HUES48 (cell line): Measurements from ENCODE around the gene SULT4A1.

Experiments used
- H3K27ac ChIP-seq: one replicate; pipeline ENCODE4 v1.7.0; 2013; ENCODE audit warnings: low read depth, low read length, inconsistent platforms
- H3K27me3 ChIP-seq: 2 replicates; pipeline ENCODE4 v1.6.1; 2013; ENCODE audit warnings: mild to moderate bottlenecking, low read length; ENCODE audit not compliant: control insufficient read depth, insufficient read depth
- H3K36me3 ChIP-seq: 2 replicates; pipeline ENCODE4 v1.6.1; 2013; ENCODE audit warnings: low read length; ENCODE audit not compliant: control insufficient read depth, insufficient read depth
- H3K4me1 ChIP-seq: 2 replicates; pipeline ENCODE4 v1.6.1; 2013; ENCODE audit warnings: mild to moderate bottlenecking, low read length; ENCODE audit not compliant: control insufficient read depth, insufficient read depth
- H3K4me3 ChIP-seq: 2 replicates; pipeline ENCODE4 v1.5.1; 2013; ENCODE audit warnings: mild to moderate bottlenecking, low read depth, low read length
- H3K9ac ChIP-seq: 2 replicates; pipeline ENCODE4 v1.6.1; 2013; ENCODE audit warnings: mild to moderate bottlenecking, low read depth, low read length, moderate library complexity
- H3K9me3 ChIP-seq: 2 replicates; pipeline ENCODE4 v1.6.1; 2013; ENCODE audit warnings: low read length; ENCODE audit not compliant: control insufficient read depth, insufficient read depth

Gene SULT4A1

GRCh38 chr22:43895986-43896645 lies 33.8 kb upstream of the SULT4A1 start:
- Histone ChIP-seq H3K4me3 (no peak overlapping the region), H3K27me3 (peaks cover 3% of the 10 kb centered on the region; the same call in 1 of the 2 replicates)

GRCh38 chr22:43894122-43894521 lies 31.8 kb upstream of the SULT4A1 start:
- H3K4me1 ChIP-seq: 0 out of 2 replicates have a peak, but pooled peaks cover 2% of the 10 kb centered on the region
- H3K9me3 ChIP-seq: no peaks in the 10 kb centered on the region
- no peak overlapping the region for H3K4me3 ChIP-seq
- H3K27me3 ChIP-seq: peaks cover 15% of the 10 kb centered on the region
- no peaks in the 10 kb centered on the region; the same call in 1 of the 2 replicates for H3K36me3 ChIP-seq
- no peak overlapping the region for H3K27ac ChIP-seq
- no peak overlapping the region for H3K9ac ChIP-seq

More at GRCh38 chr22:43895986-43896645, 33.8 kb upstream of the SULT4A1 start:
- no peak overlapping the region for H3K27ac ChIP-seq
- no peaks in the 10 kb centered on the region for H3K9me3 ChIP-seq
- no peaks in the 10 kb centered on the region for H3K36me3 ChIP-seq
- no peak overlapping the region for H3K9ac ChIP-seq
- H3K4me1 ChIP-seq: 0 out of 2 replicates have a peak, but pooled peaks cover 2% of the 10 kb centered on the region

GRCh38 chr22:43893266-43893665 lies 31.0 kb upstream of the SULT4A1 start:
- peaks cover 15% of the 10 kb centered on the region for H3K27me3 ChIP-seq
- H3K4me3 ChIP-seq: no peak overlapping the region
- no peaks in the 10 kb centered on the region for H3K9me3 ChIP-seq
- H3K9ac ChIP-seq: no peak overlapping the region
- H3K4me1 ChIP-seq: 0 out of 2 replicates have a peak, but pooled peaks cover 2% of the 10 kb centered on the region
- H3K27ac ChIP-seq: no peak overlapping the region
- no peaks in the 10 kb centered on the region; the same call in 1 of the 2 replicates for H3K36me3 ChIP-seq

DNA sequence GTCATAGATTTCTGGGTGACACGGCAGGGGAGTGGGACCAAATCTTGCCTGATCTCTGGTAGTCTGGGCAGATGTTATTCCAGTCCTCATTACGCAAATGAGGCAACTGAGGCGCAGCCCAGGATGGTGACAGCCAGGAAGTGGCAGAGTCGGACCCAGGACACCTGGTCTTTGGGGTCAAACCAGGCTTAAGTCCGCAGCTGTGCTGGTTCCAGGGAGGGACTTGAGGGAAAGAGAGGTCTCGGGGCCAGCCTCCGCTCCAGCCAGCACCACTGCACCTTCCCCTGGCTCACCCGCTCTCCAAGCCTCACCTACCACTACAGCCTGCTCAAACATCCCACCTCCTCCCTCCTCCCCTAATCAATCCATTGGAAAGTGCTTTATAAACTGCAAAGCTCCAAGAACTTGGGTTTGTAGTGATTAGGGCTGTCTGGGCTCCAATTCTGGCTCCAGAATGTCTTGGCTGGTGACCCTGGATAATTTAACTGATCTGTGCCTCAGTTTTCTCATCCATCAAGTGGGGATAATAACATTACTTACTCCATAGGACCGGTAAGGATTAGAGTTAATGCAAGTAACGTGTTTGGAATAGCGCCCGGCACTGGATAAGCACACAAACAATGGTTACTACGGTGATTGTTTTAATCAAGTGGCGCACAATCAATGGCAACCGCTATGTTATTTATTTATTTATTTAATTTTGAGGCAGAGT lies 30.0 kb upstream of the SULT4A1 start:
- Histone ChIP-seq H3K36me3 (no peaks in the 10 kb centered on the region; the same call in 1 of the 2 replicates), H3K4me1 (0 out of 2 replicates have a peak, but pooled peaks cover 2% of the 10 kb centered on the region), H3K4me3 (peak overlapping the region; percentile 81), H3K27ac (no peak overlapping the region), H3K27me3 (peaks cover 15% of the 10 kb centered on the region), H3K9ac (peak overlapping the region; percentile 42; the same call in 1 of the 2 replicates), H3K9me3 (no peaks in the 10 kb centered on the region)

DNA sequence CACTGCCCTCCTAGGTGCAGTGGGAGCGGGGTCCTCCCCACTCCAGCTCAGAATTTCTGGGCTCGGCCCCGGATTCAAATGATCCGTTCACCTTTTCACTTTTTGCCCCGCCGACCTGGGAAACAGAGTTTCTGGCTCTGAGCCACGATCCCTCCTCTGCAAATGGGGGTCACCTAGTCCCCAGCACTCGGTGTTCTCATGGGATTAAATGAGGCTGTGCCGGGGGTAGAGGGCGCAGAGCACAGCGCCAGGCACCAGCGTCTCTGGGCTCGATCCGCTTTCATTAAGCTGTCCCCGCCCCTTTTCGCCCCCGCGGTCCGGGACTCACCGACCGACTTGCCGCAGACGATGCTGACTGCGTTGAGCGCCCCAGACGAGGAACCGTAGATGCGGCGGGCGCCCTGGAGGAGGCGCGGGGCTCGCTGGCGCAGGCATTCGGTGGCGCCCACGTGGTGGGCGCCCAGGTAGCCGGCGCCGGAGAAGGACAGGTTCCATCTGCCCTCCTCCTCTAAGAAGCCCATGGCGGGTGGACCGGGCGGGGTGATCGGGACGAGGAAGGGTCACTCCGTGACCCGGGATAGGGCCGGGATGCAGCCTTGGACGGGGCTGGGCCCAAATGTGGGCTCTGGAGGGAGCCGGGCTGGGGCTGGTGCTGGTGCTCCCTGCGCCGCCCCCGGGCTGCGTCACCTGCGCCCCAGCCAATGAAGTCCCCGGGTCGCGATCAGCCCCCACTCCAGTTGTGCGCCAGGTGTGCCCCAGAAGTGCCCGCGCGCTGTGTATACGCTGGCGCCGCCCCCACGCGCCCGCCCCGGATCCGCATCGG lies 29.3 kb upstream of the SULT4A1 start, which contains the start of gene PNPLA5:
Gene PNPLA5, minus strand, starts transcription at position 654 of the 823 bp plus-strand sequence. Its CDS starts 133 bp downstream, at position 521.
- H3K4me3 ChIP-seq: peak within 1 kb of the TSS; percentile 81

GRCh38 chr22:43890901-43891331 lies 28.6 kb upstream of the SULT4A1 start:
- Histone ChIP-seq H3K36me3 (no peaks in the 10 kb centered on the region; the same call in 1 of the 2 replicates), H3K4me3 (peak overlapping the region; percentile 81), H3K27me3 (peaks cover 15% of the 10 kb centered on the region), H3K27ac (no peak overlapping the region), H3K9me3 (no peaks in the 10 kb centered on the region), H3K9ac (peak overlapping the region; percentile 34), H3K4me1 (no peaks in the 10 kb centered on the region)

More for the DNA sequence above, 29.3 kb upstream of the SULT4A1 start, which contains the start of gene PNPLA5:
- no peak within 1 kb of the TSS for H3K27ac ChIP-seq
- peak within 1 kb of the TSS; percentile 62 for H3K9ac ChIP-seq
- 0 out of 2 replicates have a peak, but pooled peaks cover 2% of the 10 kb centered on the region for H3K4me1 ChIP-seq
- no peaks in the 10 kb centered on the region; the same call in 1 of the 2 replicates for H3K36me3 ChIP-seq
- H3K9me3 ChIP-seq: no peaks in the 10 kb centered on the region
- H3K27me3 ChIP-seq: peaks cover 15% of the 10 kb centered on the region

GRCh38 chr22:43889860-43890253 lies 27.5 kb upstream of the SULT4A1 start:
- Histone ChIP-seq H3K36me3 (no peaks in the 10 kb centered on the region; the same call in 1 of the 2 replicates), H3K9ac (no peak overlapping the region), H3K4me1 (no peaks in the 10 kb centered on the region), H3K27ac (no peak overlapping the region), H3K27me3 (peaks cover 15% of the 10 kb centered on the region), H3K4me3 (no peak overlapping the region), H3K9me3 (no peaks in the 10 kb centered on the region)

DNA sequence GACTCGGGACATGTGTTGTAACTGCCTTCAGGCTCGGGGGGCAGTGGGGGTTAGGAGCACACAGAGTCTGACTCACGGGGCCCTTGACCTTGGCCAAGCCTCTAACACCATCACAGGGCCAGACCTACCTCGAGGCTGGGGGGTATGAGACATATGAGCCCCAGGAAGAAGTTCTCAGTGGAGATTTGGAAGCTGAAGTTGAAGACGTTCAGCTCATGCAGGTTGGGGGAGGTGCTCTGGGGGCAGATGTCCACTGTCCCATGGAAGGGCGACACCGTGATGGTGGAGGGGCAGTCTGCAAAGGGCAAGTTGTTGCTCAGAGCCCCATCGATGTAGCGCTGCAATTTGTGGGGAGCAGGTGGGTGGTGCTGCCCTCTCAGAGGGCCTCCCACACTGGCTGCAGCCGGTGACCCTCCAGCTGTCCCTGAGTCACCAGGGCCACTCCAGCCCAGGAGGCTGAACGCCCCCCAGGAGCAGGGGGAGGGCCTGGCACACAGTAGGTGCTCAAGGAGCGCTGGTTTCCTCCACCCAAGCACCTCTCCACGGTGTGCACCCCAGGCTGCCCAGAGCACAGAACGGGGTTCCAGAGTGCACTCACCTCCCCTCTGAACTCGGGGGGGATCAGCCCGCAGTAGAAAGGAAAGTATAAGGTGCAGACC lies 27.0 kb upstream of the SULT4A1 start:
- no peaks in the 10 kb centered on the region for H3K9me3 ChIP-seq
- no peak overlapping the region for H3K4me3 ChIP-seq
- no peaks in the 10 kb centered on the region; the same call in 1 of the 2 replicates for H3K36me3 ChIP-seq
- H3K9ac ChIP-seq: no peak overlapping the region
- no peaks in the 10 kb centered on the region for H3K4me1 ChIP-seq
- no peak overlapping the region for H3K27ac ChIP-seq
- H3K27me3 ChIP-seq: peaks cover 15% of the 10 kb centered on the region

DNA sequence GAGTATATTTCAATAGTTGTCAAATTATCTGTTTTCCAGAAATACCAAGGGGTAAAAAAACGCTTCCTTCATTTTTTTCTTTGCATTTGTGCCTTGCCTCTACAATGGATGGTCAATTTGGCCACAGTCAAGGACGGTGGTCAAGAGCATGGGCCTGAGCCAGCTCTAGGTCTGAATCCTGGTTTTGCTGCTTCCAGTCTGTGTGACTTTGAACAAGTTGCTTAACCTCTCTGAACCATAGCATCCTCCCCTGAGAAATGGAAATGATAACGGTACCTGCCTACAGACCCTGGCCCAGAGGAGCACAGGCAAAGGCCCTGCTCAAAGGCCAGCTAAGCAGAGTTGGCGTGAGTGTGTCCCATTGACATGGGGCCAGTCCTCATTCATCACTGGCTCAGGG lies 26.4 kb upstream of the SULT4A1 start:
- no peaks in the 10 kb centered on the region; the same call in 1 of the 2 replicates for H3K36me3 ChIP-seq

DNA sequence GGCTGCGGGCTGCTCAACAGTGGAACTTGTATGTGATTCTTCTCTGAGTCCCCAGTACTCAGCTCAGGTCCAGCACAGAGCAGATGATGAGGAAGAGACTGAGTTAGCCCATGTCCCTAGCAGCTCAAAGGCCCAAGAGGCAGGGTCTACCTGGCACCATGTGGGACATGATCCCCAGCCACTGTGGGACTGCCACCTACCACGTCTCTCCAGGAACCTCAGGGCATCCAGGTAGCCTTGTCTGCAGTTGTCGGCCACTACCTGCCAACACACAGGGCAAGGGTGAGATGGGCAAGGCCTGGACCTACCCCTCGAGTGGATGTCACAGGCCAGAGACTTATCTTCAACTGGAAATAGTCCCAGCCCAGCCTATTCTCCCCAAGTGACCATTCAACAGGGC lies 25.1 kb upstream of the SULT4A1 start:
- peaks cover 15% of the 10 kb centered on the region for H3K27me3 ChIP-seq
- H3K36me3 ChIP-seq: no peaks in the 10 kb centered on the region; the same call in 1 of the 2 replicates
- no peaks in the 10 kb centered on the region for H3K9me3 ChIP-seq
- no peaks in the 10 kb centered on the region for H3K4me1 ChIP-seq
- H3K9ac ChIP-seq: no peak overlapping the region
- H3K4me3 ChIP-seq: no peak overlapping the region
- H3K27ac ChIP-seq: no peak overlapping the region

More for the DNA sequence above, 26.4 kb upstream of the SULT4A1 start:
- Histone ChIP-seq H3K9ac (no peak overlapping the region), H3K4me1 (no peaks in the 10 kb centered on the region), H3K27me3 (peaks cover 15% of the 10 kb centered on the region), H3K27ac (no peak overlapping the region), H3K9me3 (no peaks in the 10 kb centered on the region), H3K4me3 (no peak overlapping the region)
